ENCODE measurements around the gene HOXA11. TPM values are rescaled to one million over a fixed set of nuclear protein-coding genes. Genes with fewer than 3 reads are reported as not detected.

HOXA11 gene
- total RNA-seq, 3 donors from 2014 or later (not counting 1 experiment from before 2014, with no cell fraction given), result not detected

GRCh38 chr7:27178366-27178765 lies 6.7 kb downstream of the HOXA11 start:
- H3K4me3 ChIP-seq (ENCODE audit: low read length), result no peak overlapping the region
- H3K4me1 Mint-ChIP-seq, result peaks cover 7 to 12% of the 10 kb centered on the region in 2 donors
- DNase-seq (no peak), ATAC-seq (no peak)
- H3K27me3 Mint-ChIP-seq (ENCODE audit: low read depth in 2 of 2), result peaks cover 47 to 61% of the 10 kb centered on the region in 2 donors
- H3K27ac ChIP-seq (ENCODE audit: low read length), result no peak overlapping the region
- no peaks in the 10 kb centered on the region for H3K9me3 ChIP-seq (ENCODE audit: control insufficient read depth, insufficient read depth, low read length)
- H3K27ac Mint-ChIP-seq, result no peak overlapping the region
- no peak overlapping the region for H3K4me3 Mint-ChIP-seq
- H3K9me3 Mint-ChIP-seq, result no peaks in the 10 kb centered on the region
- intact Hi-C loops (cut with micrococcal nuclease), result no loop called here
- peaks cover 24% of the 10 kb centered on the region for H3K4me1 ChIP-seq (ENCODE audit: control insufficient read depth, insufficient read depth, low read length)
- peaks cover 64% of the 10 kb centered on the region for H3K27me3 ChIP-seq (ENCODE audit: control insufficient read depth, insufficient read depth, low read length)
- 98% methylated on average over 5 of the region's 6 CpGs for WGBS (ENCODE audit: insufficient coverage)
- peaks cover 7% of the 10 kb centered on the region for H3K36me3 Mint-ChIP-seq
- TF ChIP-seq, protein P1, sequence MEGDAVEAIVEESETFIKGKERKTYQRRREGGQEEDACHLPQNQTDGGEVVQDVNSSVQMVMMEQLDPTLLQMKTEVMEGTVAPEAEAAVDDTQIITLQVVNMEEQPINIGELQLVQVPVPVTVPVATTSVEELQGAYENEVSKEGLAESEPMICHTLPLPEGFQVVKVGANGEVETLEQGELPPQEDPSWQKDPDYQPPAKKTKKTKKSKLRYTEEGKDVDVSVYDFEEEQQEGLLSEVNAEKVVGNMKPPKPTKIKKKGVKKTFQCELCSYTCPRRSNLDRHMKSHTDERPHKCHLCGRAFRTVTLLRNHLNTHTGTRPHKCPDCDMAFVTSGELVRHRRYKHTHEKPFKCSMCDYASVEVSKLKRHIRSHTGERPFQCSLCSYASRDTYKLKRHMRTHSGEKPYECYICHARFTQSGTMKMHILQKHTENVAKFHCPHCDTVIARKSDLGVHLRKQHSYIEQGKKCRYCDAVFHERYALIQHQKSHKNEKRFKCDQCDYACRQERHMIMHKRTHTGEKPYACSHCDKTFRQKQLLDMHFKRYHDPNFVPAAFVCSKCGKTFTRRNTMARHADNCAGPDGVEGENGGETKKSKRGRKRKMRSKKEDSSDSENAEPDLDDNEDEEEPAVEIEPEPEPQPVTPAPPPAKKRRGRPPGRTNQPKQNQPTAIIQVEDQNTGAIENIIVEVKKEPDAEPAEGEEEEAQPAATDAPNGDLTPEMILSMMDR (IDR thresholded peaks at IDR 0.05), result no peak
- no peaks in the 10 kb centered on the region for H3K36me3 ChIP-seq (ENCODE audit: control insufficient read depth, insufficient read depth, low read length)

GRCh38 chr7:27177795-27178320 lies 7.2 kb downstream of the HOXA11 start:
- DNase-seq, result no peak
- ATAC-seq, result no peak
- H3K4me3 ChIP-seq (ENCODE audit: low read length), result no peak overlapping the region
- Mint-ChIP-seq H3K27me3 (ENCODE audit: low read depth in 2 of 2) (peaks cover 44 to 57% of the 10 kb centered on the region in 2 donors), H3K4me1 (peaks cover 7 to 16% of the 10 kb centered on the region in 2 donors), H3K27ac (no peak overlapping the region), H3K4me3 (no peak overlapping the region), H3K9me3 (no peaks in the 10 kb centered on the region), H3K36me3 (peaks cover 7% of the 10 kb centered on the region)
- no peaks in the 10 kb centered on the region for H3K9me3 ChIP-seq (ENCODE audit: control insufficient read depth, insufficient read depth, low read length)
- H3K27ac ChIP-seq (ENCODE audit: low read length), result no peak overlapping the region
- WGBS (ENCODE audit: insufficient coverage), result 94% methylated on average over 5 of the region's 5 CpGs
- TF ChIP-seq, protein P1 (IDR thresholded peaks at IDR 0.05), result no peak
- H3K27me3 ChIP-seq (ENCODE audit: control insufficient read depth, insufficient read depth, low read length), result peaks cover 63% of the 10 kb centered on the region
- peaks cover 23% of the 10 kb centered on the region for H3K4me1 ChIP-seq (ENCODE audit: control insufficient read depth, insufficient read depth, low read length)
- H3K36me3 ChIP-seq (ENCODE audit: control insufficient read depth, insufficient read depth, low read length), result no peaks in the 10 kb centered on the region
- intact Hi-C loops (cut with micrococcal nuclease), result no loop called here

DNA sequence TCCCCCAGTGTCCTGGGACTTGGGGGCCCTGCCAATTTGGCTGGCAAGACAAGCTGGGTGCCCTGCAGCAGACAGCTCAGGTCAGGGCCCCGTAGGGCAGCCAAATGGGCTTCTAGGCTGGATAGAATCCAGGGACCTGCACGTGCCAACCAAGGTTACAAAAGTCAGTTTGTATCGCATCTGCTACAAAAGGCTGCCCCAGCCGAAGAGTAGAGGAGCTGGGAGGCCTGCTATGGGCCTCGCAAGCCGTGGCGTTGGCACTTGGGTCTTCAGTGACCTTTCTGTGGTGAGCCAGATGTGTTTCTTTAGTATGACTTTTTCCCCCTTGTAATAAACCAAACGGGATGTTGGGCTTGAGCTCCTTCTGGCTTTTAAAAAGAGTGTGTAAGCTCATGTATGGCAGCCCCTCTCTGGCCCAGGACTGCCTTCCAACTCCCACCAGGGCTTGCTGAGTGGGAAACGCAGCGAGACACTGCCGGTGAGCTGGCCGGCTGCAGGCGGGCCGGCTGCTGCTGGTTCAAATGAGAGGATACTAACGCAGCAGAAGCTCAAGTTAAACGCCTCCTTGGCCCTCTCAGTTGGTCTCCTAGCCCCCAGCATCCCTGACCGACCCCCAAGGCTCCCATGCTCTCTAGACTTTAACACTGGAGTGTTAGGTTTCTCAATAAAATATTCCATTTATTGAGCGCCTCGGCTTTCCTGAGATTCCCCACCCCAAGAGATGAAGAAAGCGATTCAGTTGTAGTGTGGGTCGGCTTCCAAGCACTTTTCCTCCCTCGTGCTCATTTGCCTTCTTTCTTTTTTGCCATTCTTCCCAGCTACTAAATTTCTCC lies 7.9 kb downstream of the HOXA11 start:
- H3K9me3 Mint-ChIP-seq, result no peaks in the 10 kb centered on the region
- Histone ChIP-seq H3K4me1 (ENCODE audit: control insufficient read depth, insufficient read depth, low read length) (peaks cover 28% of the 10 kb centered on the region), H3K36me3 (ENCODE audit: control insufficient read depth, insufficient read depth, low read length) (no peaks in the 10 kb centered on the region), H3K9me3 (ENCODE audit: control insufficient read depth, insufficient read depth, low read length) (no peaks in the 10 kb centered on the region), H3K27me3 (ENCODE audit: control insufficient read depth, insufficient read depth, low read length) (peaks cover 63% of the 10 kb centered on the region), H3K4me3 (ENCODE audit: low read length) (no peak overlapping the region), H3K27ac (ENCODE audit: low read length) (no peak overlapping the region)
- intact Hi-C loops (cut with micrococcal nuclease), result no loop called here
- peaks cover 11 to 22% of the 10 kb centered on the region in 2 donors for H3K4me1 Mint-ChIP-seq
- peak in 1 of 2 donors; percentile 11 for DNase-seq
- H3K27ac Mint-ChIP-seq, result no peak overlapping the region
- H3K36me3 Mint-ChIP-seq, result peaks cover 9% of the 10 kb centered on the region
- TF ChIP-seq, protein P1 (IDR thresholded peaks at IDR 0.05), result no peak
- peaks cover 44 to 56% of the 10 kb centered on the region in 2 donors for H3K27me3 Mint-ChIP-seq (ENCODE audit: low read depth in 2 of 2)
- ATAC-seq, result no peak
- WGBS (ENCODE audit: insufficient coverage), result 93% methylated on average over 22 of the region's 22 CpGs
- no peak overlapping the region for H3K4me3 Mint-ChIP-seq

Measured in natural killer cell (primary cell).